Endodermal cell (in vitro differentiated cells): ENCODE results near the gene MAST2. TPM values are rescaled to one million over a fixed set of nuclear protein-coding genes. Genes with fewer than 3 reads are reported as not detected.
A peak's percentile ranks its signal among the peaks of the same experiment; 100 is the strongest.

ENCODE experiments used
- DNase-seq: peaks from one replicate; pipeline ENCODE4 v3.0.0-alpha.2; 2017
- H3K27ac ChIP-seq: 2 replicates; pipeline ENCODE4 v1.5.1; 2013; ENCODE audit warnings: mild to moderate bottlenecking, low read depth, low read length, moderate library complexity
- H3K27me3 ChIP-seq: 2 replicates; pipeline ENCODE4 v1.6.1; 2013; ENCODE audit warnings: mild to moderate bottlenecking, low read length, moderate library complexity; ENCODE audit not compliant: insufficient read depth, control insufficient read depth, poor library complexity, severe bottlenecking
- H3K36me3 ChIP-seq: 2 replicates; pipeline ENCODE4 v1.7.0; 2013; ENCODE audit warnings: mild to moderate bottlenecking, low read length, moderate library complexity; ENCODE audit not compliant: control insufficient read depth, insufficient read depth
- H3K4me1 ChIP-seq: one replicate; pipeline ENCODE4 v1.7.0; 2013; ENCODE audit warnings: low read length; ENCODE audit not compliant: control insufficient read depth, insufficient read depth
- H3K4me3 ChIP-seq: 2 replicates; pipeline ENCODE4 v1.5.1; 2013; ENCODE audit warnings: mild to moderate bottlenecking, low read length, moderate library complexity
- H3K9ac ChIP-seq: 2 replicates; pipeline ENCODE4 v1.6.1; 2013; ENCODE audit warnings: mild to moderate bottlenecking, low read length, moderate library complexity; ENCODE audit not compliant: poor library complexity, severe bottlenecking; ENCODE audit errors: extremely low read depth
- H3K9me3 ChIP-seq: 2 replicates; pipeline ENCODE4 v1.6.1; 2013; ENCODE audit warnings: mild to moderate bottlenecking, low read length, moderate library complexity; ENCODE audit not compliant: control insufficient read depth
- H3K27ac Mint-ChIP-seq: 2 replicates; pipeline ENCODE4 v1.8.0; 2020; ENCODE audit warnings: mixed read lengths
- H3K27me3 Mint-ChIP-seq: 2 replicates; pipeline ENCODE4 v1.8.0; 2021; ENCODE audit warnings: mild to moderate bottlenecking, mixed read lengths; ENCODE audit not compliant: insufficient read depth
- H3K36me3 Mint-ChIP-seq: 2 replicates; pipeline ENCODE4 v1.8.0; 2020; ENCODE audit warnings: low read depth, mixed read lengths
- H3K4me1 Mint-ChIP-seq: 2 replicates; pipeline ENCODE4 v1.8.0; 2020; ENCODE audit warnings: mixed read lengths
- H3K4me3 Mint-ChIP-seq: 2 replicates; pipeline ENCODE4 v1.8.0; 2020; ENCODE audit warnings: mild to moderate bottlenecking, moderate library complexity, mixed read lengths
- H3K9me3 Mint-ChIP-seq: 2 replicates; pipeline ENCODE4 v1.8.0; 2020; ENCODE audit warnings: mild to moderate bottlenecking, mixed read lengths
- CTCF ChIP-seq: fragments of 200-600 bp; sonication (generic); conservative IDR thresholded peaks from 2 replicates; pipeline ENCODE4 v1.5.0; 2021; ENCODE audit warnings: antibody characterized with exemption, mild to moderate bottlenecking
- WGBS, 2 experiments: methylation state at CpG; one replicate each; pipeline versions ENCODE4 v1.1.5 to v1.1.7; 2013; ENCODE audit warnings: missing lambda C conversion rate in 2 of 2, mixed read lengths in 1 of 2; ENCODE audit not compliant: insufficient coverage in 1 of 2, insufficient read length in 1 of 2; 5-methylcytosine and 5-hydroxymethylcytosine counted together
- total RNA-seq, 2 donors: library from RNA; stranded (reverse); fragmentation: NEBNext Ultra II Directional in 1 of 2; extraction: Animal tissue kit (Norgen Biotek cat#: 25700) in 1 of 2; gene quantifications; 2 replicates in 1 of 2; 3 replicates in 1 of 2; pipeline ENCODE4 v1.2.1, GENCODE V29; 2021

Gene MAST2
- total RNA-seq, 2 donors from 2014 or later = 46.3 to 60.7 TPM

GRCh38 chr1:45827256-45827655, 23.8 kb downstream of the MAST2 start:
- H3K36me3 ChIP-seq = peaks cover 54% of the 10 kb centered on the region
- no peaks in the 10 kb centered on the region for H3K27me3 ChIP-seq
- H3K27ac ChIP-seq = no peak overlapping the region
- H3K9me3 Mint-ChIP-seq = no peaks in the 10 kb centered on the region
- no peak for DNase-seq
- H3K27me3 Mint-ChIP-seq = no peaks in the 10 kb centered on the region
- no peaks in the 10 kb centered on the region for H3K4me1 ChIP-seq
- no peak overlapping the region for H3K4me3 Mint-ChIP-seq
- peaks cover 11% of the 10 kb centered on the region for H3K4me1 Mint-ChIP-seq
- peaks cover 63% of the 10 kb centered on the region for H3K36me3 Mint-ChIP-seq
- H3K4me3 ChIP-seq = no peak overlapping the region
- TF ChIP-seq CTCF = no peak
- H3K27ac Mint-ChIP-seq = peak overlapping the region; percentile 45
- no peaks in the 10 kb centered on the region for H3K9me3 ChIP-seq
- 97 to 100% methylated on average over 1 to 2 of the region's 2 CpGs for WGBS, 2 experiments
- no peak overlapping the region for H3K9ac ChIP-seq

- DNase-seq = no peak
- Histone ChIP-seq H3K27me3 (no peaks in the 10 kb centered on the region), H3K36me3 (peaks cover 61% of the 10 kb centered on the region), H3K9ac (no peak overlapping the region), H3K4me1 (no peaks in the 10 kb centered on the region), H3K27ac (no peak overlapping the region), H3K9me3 (no peaks in the 10 kb centered on the region), H3K4me3 (no peak overlapping the region)
- TF ChIP-seq CTCF = no peak
- H3K4me3 Mint-ChIP-seq = no peak overlapping the region
- H3K27me3 Mint-ChIP-seq = no peaks in the 10 kb centered on the region
- 100% methylated on average over 1 of the region's 1 CpG; no CpG with 5 or more reads in 1 of the 2 experiments for WGBS, 2 experiments
- H3K27ac Mint-ChIP-seq = no peak overlapping the region
- H3K4me1 Mint-ChIP-seq = peaks cover 4% of the 10 kb centered on the region
- no peaks in the 10 kb centered on the region for H3K9me3 Mint-ChIP-seq
- peaks cover 65% of the 10 kb centered on the region for H3K36me3 Mint-ChIP-seq
These were observed 25.4 kb downstream of the MAST2 start for GRCh38 chr1:45828841-45829240.

GRCh38 chr1:45833361-45833760, 29.9 kb downstream of the MAST2 start:
- Histone ChIP-seq H3K4me3 (no peak overlapping the region), H3K4me1 (no peaks in the 10 kb centered on the region), H3K27ac (no peak overlapping the region), H3K36me3 (peaks cover 37% of the 10 kb centered on the region), H3K27me3 (no peaks in the 10 kb centered on the region), H3K9ac (no peak overlapping the region), H3K9me3 (no peaks in the 10 kb centered on the region)
- H3K27me3 Mint-ChIP-seq = no peaks in the 10 kb centered on the region
- peaks cover 52% of the 10 kb centered on the region for H3K36me3 Mint-ChIP-seq
- H3K4me3 Mint-ChIP-seq = no peak overlapping the region
- no peaks in the 10 kb centered on the region for H3K4me1 Mint-ChIP-seq
- no peak for TF ChIP-seq CTCF
- no peak overlapping the region for H3K27ac Mint-ChIP-seq
- H3K9me3 Mint-ChIP-seq = no peaks in the 10 kb centered on the region
- WGBS, 2 experiments = 83% methylated on average over 2 of the region's 2 CpGs; no CpG with 5 or more reads in 1 of the 2 experiments
- no peak for DNase-seq
